Smooth muscle cell (in vitro differentiated cells): Measurements from ENCODE around the gene ARHGDIB. TPM values are rescaled to one million over a fixed set of nuclear protein-coding genes. Genes with fewer than 3 reads are reported as not detected.
A peak's percentile ranks its signal among the peaks of the same experiment; 100 is the strongest.

Experiments
- DNase-seq: peaks from one replicate; lab custom pipeline; 2025; ENCODE audit not compliant: unreplicated experiment; lab: John Stamatoyannopoulos, UW
- H2AFZ ChIP-seq: fragments of 200-600 bp; sonication (generic); 2 replicates; pipeline ENCODE4 v1.6.0; 2016; ENCODE audit warnings: antibody characterized with exemption, low read depth, mild to moderate bottlenecking
- H3F3A ChIP-seq: fragments of 200-600 bp; sonication (generic); 2 replicates; pipeline ENCODE4 v1.6.0; 2017; ENCODE audit warnings: antibody characterized with exemption, low read depth
- H3K27ac ChIP-seq: fragments of 200-600 bp; sonication (generic); 2 replicates; pipeline ENCODE4 v1.5.1; 2016; ENCODE audit warnings: low read depth, mild to moderate bottlenecking
- H3K27me3 ChIP-seq: fragments of 200-600 bp; sonication (generic); 2 replicates; pipeline ENCODE4 v1.6.1; 2016; ENCODE audit warnings: low read depth, mild to moderate bottlenecking
- H3K36me3 ChIP-seq: fragments of 200-600 bp; sonication (generic); 2 replicates; pipeline ENCODE4 v1.5.1; 2016; ENCODE audit warnings: low read depth
- H3K4me1 ChIP-seq: fragments of 200-600 bp; sonication (generic); 2 replicates; pipeline ENCODE4 v1.5.1; 2016; ENCODE audit warnings: low read depth
- H3K4me2 ChIP-seq: fragments of 200-600 bp; sonication (generic); 2 replicates; pipeline ENCODE4 v1.6.0; 2016; ENCODE audit warnings: mild to moderate bottlenecking
- H3K4me3 ChIP-seq: fragments of 200-600 bp; sonication (generic); 2 replicates; pipeline ENCODE4 v1.5.1; 2016; ENCODE audit warnings: mild to moderate bottlenecking
- H3K79me2 ChIP-seq: fragments of 200-600 bp; sonication (generic); 2 replicates; pipeline ENCODE4 v1.6.0; 2016; ENCODE audit warnings: low read depth, mild to moderate bottlenecking
- H3K9ac ChIP-seq: fragments of 200-600 bp; sonication (generic); 2 replicates; pipeline ENCODE4 v1.6.0; 2016; ENCODE audit warnings: low read depth
- H3K9me3 ChIP-seq: fragments of 200-600 bp; sonication (generic); replicated peaks from 2 replicates; pipeline ENCODE4 v1.5.1; 2016; ENCODE audit warnings: low read depth
- H4K20me1 ChIP-seq: fragments of 200-600 bp; sonication (generic); 2 replicates; pipeline ENCODE4 v1.6.0; 2016; ENCODE audit warnings: low read depth
- WGBS: methylation state at CpG from one replicate; pipeline ENCODE4 v1.1.7; 2016; ENCODE audit warnings: low lambda C conversion rate; 5-methylcytosine and 5-hydroxymethylcytosine counted together
- polyA plus RNA-seq: library from polyadenylated mRNA; unstranded; fragments of >200 nt; fragmentation: Nextera tagmentation; extraction: Ambion mirVana; gene quantifications from 2 replicates; pipeline ENCODE4 v1.2.1, GENCODE V29; 2016
- total RNA-seq: library from RNA; depleted of rRNA; stranded (reverse); fragments of >200 nt; gene quantifications from 2 replicates; pipeline ENCODE4 v1.2.3, GENCODE V29; 2014
- TF ChIP-seq, protein P1 (sequence below): fragments of 200-600 bp; sonication (generic); IDR thresholded peaks from 2 replicates; pipeline ENCODE4 v1.5.1; 2017; ENCODE audit warnings: borderline replicate concordance, mild to moderate bottlenecking, antibody characterized with exemption; ENCODE audit not compliant: insufficient read depth, poor library complexity, severe bottlenecking

The ARHGDIB gene
- total and polyA plus RNA-seq, 2 experiments from 2014 or later = 35.8 to 36.4 TPM

DNA sequence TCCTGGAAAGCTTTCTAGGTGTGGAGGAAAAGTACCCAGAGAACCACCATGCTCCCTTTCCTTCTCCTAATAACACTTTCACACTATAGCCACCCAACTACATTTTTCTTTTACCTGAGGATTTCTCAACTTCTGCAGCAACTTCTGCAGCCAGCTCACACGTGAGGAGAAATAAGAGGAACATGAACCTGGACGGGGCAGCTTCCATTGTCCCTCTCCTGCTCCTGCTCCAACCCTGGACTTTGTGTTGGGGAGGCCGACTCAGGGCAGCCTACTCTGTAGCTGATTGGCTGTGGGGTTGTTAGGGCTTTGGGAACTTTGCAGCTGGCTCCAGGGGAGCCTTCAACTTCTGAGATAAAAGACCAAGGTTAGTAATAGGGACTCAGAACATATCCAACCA, 23.1 kb downstream of the ARHGDIB start, which contains the start of gene ERP27:
ERP27 (minus strand) TSS at position 237 of the 400 bp plus-strand sequence; CDS start at position 208, 29 bp downstream.
- Histone ChIP-seq H3K9ac (no peak within 1 kb of the TSS), H3K79me2 (no peaks in the 10 kb centered on the region), H3K27me3 (no peaks in the 10 kb centered on the region), H3K4me3 (no peak within 1 kb of the TSS), H3K27ac (no peak within 1 kb of the TSS), H3K4me1 (no peaks in the 10 kb centered on the region), H3K36me3 (no peaks in the 10 kb centered on the region), H3K9me3 (no peaks in the 10 kb centered on the region), H3K4me2 (no peak within 1 kb of the TSS), H4K20me1 (no peaks in the 10 kb centered on the region), H2AFZ (peak within 1 kb of the TSS; percentile 51), H3F3A (peaks cover 22% of the 10 kb centered on the region)
- 93% methylated on average over 3 of the region's 3 CpGs for WGBS
- no peak for DNase-seq
- TF ChIP-seq, protein P1, sequence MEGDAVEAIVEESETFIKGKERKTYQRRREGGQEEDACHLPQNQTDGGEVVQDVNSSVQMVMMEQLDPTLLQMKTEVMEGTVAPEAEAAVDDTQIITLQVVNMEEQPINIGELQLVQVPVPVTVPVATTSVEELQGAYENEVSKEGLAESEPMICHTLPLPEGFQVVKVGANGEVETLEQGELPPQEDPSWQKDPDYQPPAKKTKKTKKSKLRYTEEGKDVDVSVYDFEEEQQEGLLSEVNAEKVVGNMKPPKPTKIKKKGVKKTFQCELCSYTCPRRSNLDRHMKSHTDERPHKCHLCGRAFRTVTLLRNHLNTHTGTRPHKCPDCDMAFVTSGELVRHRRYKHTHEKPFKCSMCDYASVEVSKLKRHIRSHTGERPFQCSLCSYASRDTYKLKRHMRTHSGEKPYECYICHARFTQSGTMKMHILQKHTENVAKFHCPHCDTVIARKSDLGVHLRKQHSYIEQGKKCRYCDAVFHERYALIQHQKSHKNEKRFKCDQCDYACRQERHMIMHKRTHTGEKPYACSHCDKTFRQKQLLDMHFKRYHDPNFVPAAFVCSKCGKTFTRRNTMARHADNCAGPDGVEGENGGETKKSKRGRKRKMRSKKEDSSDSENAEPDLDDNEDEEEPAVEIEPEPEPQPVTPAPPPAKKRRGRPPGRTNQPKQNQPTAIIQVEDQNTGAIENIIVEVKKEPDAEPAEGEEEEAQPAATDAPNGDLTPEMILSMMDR = no peak

DNA sequence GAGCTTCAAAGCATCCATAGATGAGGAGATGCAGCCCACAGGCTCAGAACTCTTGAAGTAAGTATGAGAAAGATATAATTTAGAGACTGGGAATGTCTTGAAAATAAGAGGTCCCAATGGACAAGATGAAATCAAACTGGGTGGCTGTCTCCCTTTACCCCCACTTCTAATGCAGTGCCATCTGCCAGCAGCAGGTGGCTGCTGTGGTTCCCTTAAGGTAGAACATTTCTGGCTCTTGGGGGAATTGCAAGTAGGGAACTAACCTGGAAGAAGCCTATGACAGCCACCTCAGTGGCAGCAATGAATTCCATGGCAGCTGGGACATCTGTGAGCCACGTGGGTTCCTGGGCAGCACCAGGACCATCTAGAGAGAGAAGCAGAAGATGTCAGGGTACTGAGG, 23.7 kb downstream of the ARHGDIB start:
- TF ChIP-seq, protein P1 = no peak
- no peak overlapping the region for H2AFZ ChIP-seq
- no peak overlapping the region for H3K4me2 ChIP-seq
- peaks cover 22% of the 10 kb centered on the region for H3F3A ChIP-seq
- H3K9ac ChIP-seq = no peak overlapping the region
- DNase-seq = no peak
- no peaks in the 10 kb centered on the region for H3K36me3 ChIP-seq
- WGBS = 67% methylated on average over 1 of the region's 1 CpG
- H3K4me3 ChIP-seq = no peak overlapping the region
- no peaks in the 10 kb centered on the region for H4K20me1 ChIP-seq
- H3K27me3 ChIP-seq = no peaks in the 10 kb centered on the region
- no peak overlapping the region for H3K27ac ChIP-seq
- no peaks in the 10 kb centered on the region for H3K79me2 ChIP-seq
- no peaks in the 10 kb centered on the region for H3K4me1 ChIP-seq
- no peaks in the 10 kb centered on the region for H3K9me3 ChIP-seq

- H3K4me2 ChIP-seq = no peak overlapping the region
- no peaks in the 10 kb centered on the region for H4K20me1 ChIP-seq
- no peak for DNase-seq
- H3F3A ChIP-seq = peaks cover 22% of the 10 kb centered on the region
- WGBS = 50% methylated on average over 3 of the region's 3 CpGs
- peak overlapping the region; percentile 51 for H2AFZ ChIP-seq
- TF ChIP-seq, protein P1 = no peak
- H3K27me3 ChIP-seq = no peaks in the 10 kb centered on the region
- no peak overlapping the region for H3K9ac ChIP-seq
- no peaks in the 10 kb centered on the region for H3K79me2 ChIP-seq
- H3K4me1 ChIP-seq = no peaks in the 10 kb centered on the region
- no peak overlapping the region for H3K4me3 ChIP-seq
- no peaks in the 10 kb centered on the region for H3K9me3 ChIP-seq
- H3K36me3 ChIP-seq = no peaks in the 10 kb centered on the region
- H3K27ac ChIP-seq = peak overlapping the region; percentile 71
Observed at GRCh38 chr12:14937014-14937413, 24.4 kb downstream of the ARHGDIB start.

GRCh38 chr12:14936224-14936861, 25.1 kb downstream of the ARHGDIB start:
- peak overlapping the region; percentile 51 for H2AFZ ChIP-seq
- H3K27ac ChIP-seq = peak overlapping the region; percentile 71
- H3K36me3 ChIP-seq = no peaks in the 10 kb centered on the region
- TF ChIP-seq, protein P1 = peak; percentile 15
- WGBS = 44% methylated on average over 6 of the region's 6 CpGs
- peaks cover 22% of the 10 kb centered on the region for H3F3A ChIP-seq
- no peaks in the 10 kb centered on the region for H3K79me2 ChIP-seq
- no peaks in the 10 kb centered on the region for H3K4me1 ChIP-seq
- H3K4me2 ChIP-seq = no peak overlapping the region
- no peak for DNase-seq
- H3K9me3 ChIP-seq = no peaks in the 10 kb centered on the region
- no peaks in the 10 kb centered on the region for H3K27me3 ChIP-seq
- no peak overlapping the region for H3K9ac ChIP-seq
- no peak overlapping the region for H3K4me3 ChIP-seq
- no peaks in the 10 kb centered on the region for H4K20me1 ChIP-seq
